DOHH2 (cell line): ENCODE data around the gene ZNF544.

Experiments used
- H3F3A ChIP-seq: fragments of 200-600 bp; sonication (generic), shearing (Covaris generic); 2 replicates; pipeline ENCODE4 v1.6.0; 2016; ENCODE audit warnings: antibody characterized with exemption, mild to moderate bottlenecking; ENCODE audit not compliant: control insufficient read depth, insufficient read depth
- H3K27ac ChIP-seq: fragments of 200-600 bp; sonication (generic); 2 replicates; pipeline ENCODE4 v1.5.1; 2014; ENCODE audit warnings: low read depth, mild to moderate bottlenecking, low read length, moderate library complexity
- H3K27me3 ChIP-seq: fragments of 200-600 bp; sonication (generic); 2 replicates; pipeline ENCODE4 v1.6.1; 2014; ENCODE audit warnings: mild to moderate bottlenecking, low read length, mixed read lengths; ENCODE audit not compliant: control insufficient read depth
- H3K36me3 ChIP-seq: fragments of 200-600 bp; sonication (generic); 2 replicates; pipeline ENCODE4 v1.6.1; 2014; ENCODE audit warnings: mild to moderate bottlenecking, low read length, moderate library complexity, mixed read lengths; ENCODE audit not compliant: control insufficient read depth
- H3K4me1 ChIP-seq: fragments of 200-600 bp; sonication (generic); 2 replicates; pipeline ENCODE4 v1.6.1; 2014; ENCODE audit warnings: mild to moderate bottlenecking, low read length, mixed read lengths; ENCODE audit not compliant: control insufficient read depth
- H3K4me2 ChIP-seq: fragments of 200-600 bp; sonication (generic); 2 replicates; pipeline ENCODE4 v1.6.0; 2014; ENCODE audit warnings: mild to moderate bottlenecking, low read length, moderate library complexity
- H3K4me3 ChIP-seq: fragments of 200-600 bp; sonication (generic); 2 replicates; pipeline ENCODE4 v1.5.1; 2014; ENCODE audit warnings: mild to moderate bottlenecking, low read length, mixed read lengths
- H3K79me2 ChIP-seq: fragments of 200-600 bp; sonication (generic); 2 replicates; pipeline ENCODE4 v1.6.1; 2014; ENCODE audit warnings: mild to moderate bottlenecking, low read length, mixed read lengths; ENCODE audit not compliant: control insufficient read depth
- H3K9me2 ChIP-seq: fragments of 200-600 bp; sonication (generic); replicated peaks from 2 replicates; pipeline ENCODE4 v1.6.1; 2014; ENCODE audit warnings: mild to moderate bottlenecking, low read length, mixed read lengths; ENCODE audit not compliant: control insufficient read depth
- H3K9me3 ChIP-seq: fragments of 200-600 bp; sonication (generic); 2 replicates; pipeline ENCODE4 v1.6.1; 2014; ENCODE audit warnings: antibody characterized with exemption, low read length, mixed read lengths; ENCODE audit not compliant: control insufficient read depth, insufficient read depth
- H4K20me1 ChIP-seq: fragments of 200-600 bp; sonication (generic); 2 replicates; pipeline ENCODE4 v1.6.0; 2014; ENCODE audit warnings: low read depth, mild to moderate bottlenecking, antibody characterized with exemption, low read length, moderate library complexity; ENCODE audit not compliant: control insufficient read depth, insufficient read depth
- CTCF ChIP-seq: fragments of 200-600 bp; sonication (generic); IDR thresholded peaks from one replicate; pipeline ENCODE4 v1.5.1; 2014; ENCODE audit warnings: antibody characterized with exemption, mild to moderate bottlenecking, low read depth, low read length; ENCODE audit not compliant: poor library complexity, severe bottlenecking
- EZH2phosphoT487 ChIP-seq: fragments of 200-600 bp; sonication (generic); IDR thresholded peaks from 2 replicates; pipeline ENCODE4 v1.6.1; 2017; ENCODE audit warnings: borderline replicate concordance, mild to moderate bottlenecking, antibody characterized with exemption, low read length, moderate library complexity, mixed read lengths

The ZNF544 gene

GRCh38 chr19:58182989-58183816 lies 45.5 kb upstream of the ZNF544 start, which contains the start of gene ZNF274:
Gene ZNF274, plus strand, starts transcription at chr19:58183061. Its CDS starts 905 bp downstream, at chr19:58183966.
- no peaks in the 10 kb centered on the region for H3K27me3 ChIP-seq
- peaks cover 14% of the 10 kb centered on the region for H3K4me1 ChIP-seq
- H3K27ac ChIP-seq: peak within 1 kb of the TSS; percentile 81
- peak within 1 kb of the TSS; percentile 95 for H3K4me2 ChIP-seq
- peaks cover 41% of the 10 kb centered on the region for H3K36me3 ChIP-seq
- H3K4me3 ChIP-seq: peak within 1 kb of the TSS; percentile 88
- no peak for TF ChIP-seq CTCF
- TF ChIP-seq EZH2phosphoT487: no peak
- no peaks in the 10 kb centered on the region for H4K20me1 ChIP-seq
- H3F3A ChIP-seq: no peaks in the 10 kb centered on the region
- H3K9me2 ChIP-seq: no peaks in the 10 kb centered on the region
- H3K79me2 ChIP-seq: peaks cover 12% of the 10 kb centered on the region
- peaks cover 62% of the 10 kb centered on the region for H3K9me3 ChIP-seq

GRCh38 chr19:58183817-58184215 lies 44.9 kb upstream of the ZNF544 start:
- H3F3A ChIP-seq: no peaks in the 10 kb centered on the region
- H3K27ac ChIP-seq: peak overlapping the region; percentile 81
- peaks cover 14% of the 10 kb centered on the region for H3K4me1 ChIP-seq
- peak overlapping the region; percentile 88 for H3K4me3 ChIP-seq
- H3K27me3 ChIP-seq: no peaks in the 10 kb centered on the region
- no peaks in the 10 kb centered on the region for H4K20me1 ChIP-seq
- H3K79me2 ChIP-seq: peaks cover 12% of the 10 kb centered on the region
- H3K9me2 ChIP-seq: no peaks in the 10 kb centered on the region
- H3K9me3 ChIP-seq: peaks cover 62% of the 10 kb centered on the region
- H3K36me3 ChIP-seq: peaks cover 41% of the 10 kb centered on the region
- no peak for TF ChIP-seq EZH2phosphoT487
- TF ChIP-seq CTCF: no peak
- H3K4me2 ChIP-seq: peak overlapping the region; percentile 95

- Histone ChIP-seq H3K79me2 (no peaks in the 10 kb centered on the region), H3K4me3 (no peak overlapping the region), H3K36me3 (peaks cover 52% of the 10 kb centered on the region), H4K20me1 (no peaks in the 10 kb centered on the region), H3F3A (no peaks in the 10 kb centered on the region), H3K4me1 (no peaks in the 10 kb centered on the region), H3K9me3 (peaks cover 71% of the 10 kb centered on the region), H3K4me2 (no peak overlapping the region), H3K9me2 (no peaks in the 10 kb centered on the region), H3K27ac (no peak overlapping the region), H3K27me3 (no peaks in the 10 kb centered on the region)
- TF ChIP-seq EZH2phosphoT487 (no peak), CTCF (no peak)
These were observed 31.7 kb upstream of the ZNF544 start for GRCh38 chr19:58196901-58197616.
